K562 (cell line): ENCODE measurements around the gene C11orf58. TPM values are rescaled to one million over a fixed set of nuclear protein-coding genes. Genes with fewer than 3 reads are reported as not detected.

Experiments
- C11orf30 ChIP-seq: fragments of 450-650 bp; IDR thresholded peaks from 2 replicates; pipeline ENCODE4 v1.6.1; 2016; ENCODE audit warnings: low read depth, mild to moderate bottlenecking
- CCAR2 ChIP-seq: fragments of 200-400 bp; formaldehyde crosslinking; IDR thresholded peaks from 2 replicates; pipeline ENCODE4 v1.6.1; 2017; ENCODE audit warnings: mild to moderate bottlenecking, low read depth, low read length
- ETV1 ChIP-seq: fragments of 450-650 bp; conservative IDR thresholded peaks from 2 replicates; pipeline ENCODE4 v1.6.1; 2016; ENCODE audit warnings: missing genetic modification characterization, control low read depth, low read depth, missing compliant biosample characterization
- EZH2 ChIP-seq: IDR thresholded peaks from 2 replicates; pipeline ENCODE4 v1.6.1; 2012; ENCODE audit warnings: low read depth, mild to moderate bottlenecking, inconsistent platforms, low read length, borderline replicate concordance
- GTF2F1 ChIP-seq: IDR thresholded peaks from 2 replicates; pipeline ENCODE4 v1.6.1; 2011; ENCODE audit warnings: low read depth, low read length, improper control_type of control experiment
- HBP1 ChIP-seq: fragments of 450-650 bp; formaldehyde crosslinking; IDR thresholded peaks from 2 replicates; pipeline ENCODE4 v1.4.0; 2022; ENCODE audit warnings: missing genetic modification characterization
- HDAC1 ChIP-seq, 2 experiments: fragments of 450-650 bp; IDR thresholded peaks; 2 replicates each; pipeline ENCODE4 v1.6.1; 2016 to 2017; ENCODE audit warnings: inconsistent platforms in 1 of 2, mild to moderate bottlenecking in 1 of 2, moderate library complexity in 1 of 2
- HOXB6 ChIP-seq: fragments of 250-450 bp; sonication (Bioruptor Pico); IDR thresholded peaks from 2 replicates; pipeline ENCODE4 v1.5.1; 2022; ENCODE audit warnings: mild to moderate bottlenecking, borderline replicate concordance
- LCOR ChIP-seq: sonication (generic); formaldehyde crosslinking; IDR thresholded peaks from 2 replicates; pipeline ENCODE4 v1.8.0; 2022; ENCODE audit warnings: mild to moderate bottlenecking, missing genetic modification reagents
- MAX ChIP-seq: sonication (generic); formaldehyde crosslinking; IDR thresholded peaks from 2 replicates; pipeline ENCODE4 v1.9.0; 2022; ENCODE audit warnings: mild to moderate bottlenecking, missing genetic modification reagents
- PHB2 ChIP-seq: fragments of 450-650 bp; IDR thresholded peaks from 2 replicates; pipeline ENCODE4 v1.6.1; 2017; ENCODE audit warnings: low read depth
- PHF8 ChIP-seq: fragments of 200-600 bp; sonication (generic); IDR thresholded peaks from 2 replicates; pipeline ENCODE4 v1.6.1; 2012; ENCODE audit warnings: mixed run types, mild to moderate bottlenecking, inconsistent platforms, low read length, moderate library complexity, borderline replicate concordance
- REST ChIP-seq, 2 experiments: fragments of 450-650 bp; formaldehyde crosslinking in 1 of 2; IDR thresholded peaks; 2 replicates each; pipeline versions ENCODE4 v1.4.0 to v1.6.1; 2014 to 2020; ENCODE audit warnings: mild to moderate bottlenecking in 2 of 2, borderline replicate concordance in 1 of 2, low read depth in 1 of 2
- STAG1 ChIP-seq: sonication (generic); formaldehyde crosslinking; IDR thresholded peaks from 2 replicates; pipeline ENCODE4 v1.5.0; 2020; ENCODE audit warnings: missing genetic modification reagents, borderline replicate concordance
- TCFL5 ChIP-seq: fragments of 250-450 bp; sonication (Bioruptor Pico); conservative IDR thresholded peaks from 2 replicates; pipeline ENCODE4 v1.6.1; 2021; ENCODE audit warnings: mild to moderate bottlenecking, moderate library complexity, matching md5 sums
- TSC22D4 ChIP-seq: fragments of 450-650 bp; IDR thresholded peaks from 2 replicates; pipeline ENCODE4 v1.6.1; 2016; ENCODE audit warnings: missing genetic modification characterization, missing biosample characterization, control low read depth
- XRCC5 ChIP-seq: fragments of 200-400 bp; formaldehyde crosslinking; IDR thresholded peaks from 2 replicates; pipeline ENCODE4 v1.6.1; 2017; ENCODE audit warnings: low read depth, mild to moderate bottlenecking, low read length
- ZNF551 ChIP-seq: fragments of 250-450 bp; sonication (Bioruptor Pico); IDR thresholded peaks from 2 replicates; pipeline ENCODE4 v1.5.0; 2021; ENCODE audit warnings: mild to moderate bottlenecking, moderate library complexity
- ZZZ3 ChIP-seq: fragments of 450-650 bp; IDR thresholded peaks from 2 replicates; pipeline ENCODE4 v1.6.1; 2016; ENCODE audit warnings: antibody characterized with exemption, mild to moderate bottlenecking, moderate library complexity
- polyA plus RNA-seq, 8 experiments: library from polyadenylated mRNA; depleted of rRNA in 4 of 8; stranded (reverse) in 5 of 8; unstranded in 3 of 8; fragments of >200 nt; fragmentation: Nextera tagmentation in 2 of 8; fragmentation: Illumina TruSeq in 1 of 8; extraction: Ambion mirVana in 2 of 8; extraction: Trizol in 1 of 8; gene quantifications; 2 replicates each; pipeline versions ENCODE4 v1.2.1 to v1.2.3, GENCODE V29; 2011 to 2014; ENCODE audit warnings: inconsistent platforms in 1 of 8, missing spikeins in 1 of 8
- total RNA-seq, 7 experiments: library from RNA; depleted of rRNA in 6 of 7; stranded (reverse); fragments of >200 nt in 6 of 7; fragmentation: Illumina TruSeq in 2 of 7; extraction: Trizol in 2 of 7; gene quantifications; 2 replicates each; pipeline versions ENCODE4 v1.2.1 to v1.2.3, GENCODE V29; 2011 to 2021; ENCODE audit warnings: low replicate concordance in 1 of 7

The C11orf58 gene
- total and polyA plus RNA-seq, 9 of the 15 experiments (the other 6 are each of a cell fraction or from before 2014, with no cell fraction given): 104 to 421 (median 247) TPM

- TF ChIP-seq REST (IDR thresholded peaks at IDR 0.05; ENCODE audit: borderline replicate concordance): no peak
- TF ChIP-seq REST (CRISPR knock-in tag; IDR thresholded peaks at IDR 0.05; ENCODE audit: low read depth): no peak
- TF ChIP-seq STAG1: no peak
- no peak for TF ChIP-seq ETV1 (tag)
- peak; percentile 40; the same call in 1 of the 2 replicates for TF ChIP-seq C11orf30
- no peak for TF ChIP-seq HBP1 (CRISPR knock-in tag)
- TF ChIP-seq CCAR2: no peak
- peak; percentile 96 for TF ChIP-seq ZZZ3
- no peak for TF ChIP-seq MAX (CRISPR knock-in tag)
- no peak for TF ChIP-seq TSC22D4 (tag)
- TF ChIP-seq HDAC1 (IDR thresholded peaks at IDR 0.05): peak in 1 of 2 experiments; percentile 48; a peak in 1 of 4 replicates
- TF ChIP-seq PHB2: no peak
- peak; percentile 31; the same call in 1 of the 2 replicates for TF ChIP-seq LCOR (CRISPR knock-in tag)
- no peak for TF ChIP-seq ZNF551
- TF ChIP-seq PHF8: peak; percentile 100
- no peak for TF ChIP-seq TCFL5
- no peak for TF ChIP-seq EZH2
- TF ChIP-seq HOXB6 (CRISPR knock-in tag): no peak
- no peak; the same call in 1 of the 2 replicates for TF ChIP-seq XRCC5
- TF ChIP-seq GTF2F1: 0 out of 2 replicates have a peak, but pooled peaks have one; percentile 12
Observed at GRCh38 chr11:16738193-16738946, at the start of gene C11orf58 (continued).
